NCI-H187 treated with DMSO at 0.1 percent for 48 hours (cell line): Measurements from ENCODE around the gene KCTD15.
"Not testable (repeated sequence)": the region's sequence is repeated elsewhere in the genome, so short reads cannot be mapped to it uniquely, and the experiment has no call there.

Experiments
- DNase-seq: peaks from one replicate; lab custom pipeline; 2025; lab: John Stamatoyannopoulos, UW

KCTD15 gene

GRCh38 chr19:33814181-33815165, 17.8 kb downstream of the KCTD15 start:
- DNase-seq = no peak

GRCh38 chr19:33815380-33816340, 19.0 kb downstream of the KCTD15 start:
- DNase-seq = no peak

- no peak for DNase-seq
These were observed 21.7 kb downstream of the KCTD15 start for GRCh38 chr19:33818411-33818810.

GRCh38 chr19:33819078-33819477, 22.4 kb downstream of the KCTD15 start:
- DNase-seq = not testable (repeated sequence)

GRCh38 chr19:33819506-33819879, 22.8 kb downstream of the KCTD15 start:
- DNase-seq = no peak

- no peak for DNase-seq
These were observed 23.5 kb downstream of the KCTD15 start for GRCh38 chr19:33819880-33820781.

DNA sequence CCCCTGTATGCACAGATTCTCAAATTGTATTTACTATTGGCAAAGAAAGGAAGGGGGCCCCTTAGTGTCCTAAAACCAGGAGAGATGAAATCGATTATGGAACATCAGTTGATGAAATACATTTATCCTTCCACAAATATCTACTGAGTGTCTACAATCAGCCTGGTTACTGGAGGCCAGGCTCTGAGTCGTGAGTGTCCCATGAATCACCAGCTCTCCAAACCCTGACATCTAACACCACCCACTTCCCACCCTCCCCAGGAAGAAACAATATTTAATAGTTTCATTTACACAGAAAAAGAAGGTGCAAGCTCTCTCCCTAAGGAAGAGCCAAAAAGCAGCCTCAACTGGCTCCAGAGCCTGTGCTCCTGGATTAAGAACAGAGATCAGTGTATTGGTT, 25.2 kb downstream of the KCTD15 start:
- DNase-seq = no peak

DNA sequence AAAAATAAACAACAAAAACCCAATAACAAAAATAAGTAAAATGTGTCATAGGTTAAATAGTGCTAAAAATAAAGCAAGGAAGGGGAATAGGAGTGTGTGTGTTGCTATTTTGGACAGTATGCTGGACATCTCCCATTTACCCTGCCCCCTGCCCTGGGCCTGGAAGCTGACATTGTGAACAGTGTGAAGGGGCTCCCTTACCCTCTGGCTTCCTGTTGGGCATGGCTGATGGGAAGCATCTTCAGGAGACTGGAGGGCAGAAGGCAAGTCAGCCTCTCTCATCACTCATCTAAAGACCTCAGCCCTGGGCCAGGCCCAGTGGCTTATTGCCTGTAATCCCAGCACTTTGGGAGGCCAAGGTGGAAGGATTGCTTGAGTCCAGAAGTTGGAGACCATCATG, 26.7 kb downstream of the KCTD15 start:
- no peak for DNase-seq

- no peak for DNase-seq
These were observed 28.9 kb downstream of the KCTD15 start for GRCh38 chr19:33825556-33825955.

DNA sequence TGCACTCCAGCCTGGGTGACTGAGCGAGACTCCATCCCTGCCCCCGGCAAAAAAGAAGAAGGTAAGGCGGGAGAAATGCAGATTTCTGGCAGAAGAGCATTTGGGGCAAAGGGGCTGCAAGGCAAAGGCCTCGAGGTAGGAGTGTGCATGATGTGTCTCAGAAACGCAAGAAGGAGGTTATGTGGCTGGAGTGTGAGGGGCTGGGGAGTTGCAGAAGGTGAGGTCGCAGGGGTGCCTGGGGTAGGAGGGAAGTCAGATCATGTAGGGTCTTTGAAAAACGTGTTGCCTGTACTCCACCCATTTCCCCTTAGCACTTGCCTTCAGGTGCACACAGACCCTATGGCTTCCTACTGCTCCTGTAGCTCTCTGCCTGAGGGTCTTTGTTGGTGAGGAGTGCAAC, 29.9 kb downstream of the KCTD15 start:
- DNase-seq = no peak

DNA sequence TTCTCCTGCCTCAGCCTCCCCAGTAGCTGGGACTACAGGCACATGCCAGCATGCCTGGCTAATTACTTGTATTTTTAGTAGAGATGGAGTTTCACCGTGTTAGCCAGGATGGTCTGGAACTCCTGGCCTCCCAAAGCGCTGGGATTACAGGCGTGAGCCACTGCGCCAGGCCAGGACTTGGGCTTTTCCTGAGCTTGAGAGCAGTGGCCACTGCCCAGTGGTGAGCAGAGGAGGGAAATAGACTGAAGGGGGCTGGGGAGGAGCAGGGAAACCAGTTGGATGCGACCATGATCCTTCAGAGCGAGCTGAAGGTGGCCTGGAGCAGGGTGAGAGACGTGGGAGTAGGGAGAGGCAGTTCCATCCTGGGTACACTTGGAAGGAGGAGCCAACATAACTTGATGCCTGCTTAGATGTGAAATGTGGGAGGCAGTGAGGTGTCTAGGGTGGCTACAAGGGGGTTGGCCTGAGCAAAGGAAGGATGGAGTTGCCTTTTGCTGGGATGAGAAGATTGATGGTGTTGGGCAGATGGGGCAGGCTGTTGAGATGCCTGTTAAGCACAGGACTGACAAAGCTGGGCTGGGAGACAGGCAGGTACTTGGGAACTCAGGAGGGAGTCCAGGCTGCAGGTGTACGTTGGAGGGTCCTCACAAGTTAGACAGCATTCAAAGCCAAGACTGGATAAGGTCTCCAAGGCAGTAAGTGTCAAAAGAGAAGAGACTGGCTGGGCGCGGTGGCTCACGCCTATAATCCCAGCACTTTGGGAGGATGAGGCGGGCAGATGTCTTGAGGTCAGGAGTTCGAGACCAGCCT, 31.8 kb downstream of the KCTD15 start:
- DNase-seq = no peak

DNA sequence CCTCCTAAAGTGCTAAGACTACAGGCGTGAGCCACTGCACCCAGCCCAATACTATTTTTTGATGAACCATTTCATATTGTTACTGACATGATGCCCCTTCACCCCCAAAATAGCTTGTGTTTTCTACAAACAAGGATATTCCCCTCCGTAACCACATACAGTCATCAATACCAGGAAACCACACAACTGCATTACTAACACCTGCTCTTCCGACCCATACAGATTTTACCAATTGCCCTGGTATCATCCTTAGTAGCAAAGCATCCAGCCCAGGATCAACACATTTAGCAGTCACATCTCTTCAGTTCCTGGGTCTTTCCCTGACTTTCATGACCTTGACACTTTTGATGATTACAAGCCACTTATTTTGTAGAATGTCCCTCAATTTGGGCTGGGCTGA, 33.6 kb downstream of the KCTD15 start:
- DNase-seq = no peak

GRCh38 chr19:33831825-33832224, 35.2 kb downstream of the KCTD15 start:
- DNase-seq = no peak

- DNase-seq = no peak
These were observed 36.0 kb downstream of the KCTD15 start for GRCh38 chr19:33832633-33833032.

- DNase-seq = no peak
These were observed 43.7 kb downstream of the KCTD15 start for GRCh38 chr19:33840382-33840781.

GRCh38 chr19:33840783-33841182, 44.1 kb downstream of the KCTD15 start:
- no peak for DNase-seq

DNA sequence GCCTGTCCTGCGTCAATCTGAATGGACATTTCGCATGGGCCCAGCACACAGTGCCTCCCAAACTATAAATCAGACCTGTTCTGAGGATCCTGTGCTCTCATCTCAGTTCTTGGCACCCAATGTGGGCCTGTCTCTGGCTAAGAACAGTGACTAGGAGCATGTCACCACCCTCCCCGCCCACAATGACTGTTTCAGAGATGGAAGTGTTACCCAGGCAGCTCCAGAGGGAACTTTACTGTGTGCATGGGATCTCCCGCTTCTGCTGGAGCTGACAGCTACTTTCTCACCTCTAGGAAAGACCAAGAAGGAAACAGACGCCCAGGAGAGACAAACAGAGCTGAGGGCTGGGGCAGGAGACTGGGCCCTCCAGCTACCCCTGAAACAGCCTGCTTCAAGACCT, 45.0 kb downstream of the KCTD15 start:
- no peak for DNase-seq

- no peak for DNase-seq
These were observed 47.8 kb downstream of the KCTD15 start for GRCh38 chr19:33844478-33844877.

- DNase-seq = no peak
These were observed 48.8 kb downstream of the KCTD15 start for GRCh38 chr19:33845498-33845897.

DNA sequence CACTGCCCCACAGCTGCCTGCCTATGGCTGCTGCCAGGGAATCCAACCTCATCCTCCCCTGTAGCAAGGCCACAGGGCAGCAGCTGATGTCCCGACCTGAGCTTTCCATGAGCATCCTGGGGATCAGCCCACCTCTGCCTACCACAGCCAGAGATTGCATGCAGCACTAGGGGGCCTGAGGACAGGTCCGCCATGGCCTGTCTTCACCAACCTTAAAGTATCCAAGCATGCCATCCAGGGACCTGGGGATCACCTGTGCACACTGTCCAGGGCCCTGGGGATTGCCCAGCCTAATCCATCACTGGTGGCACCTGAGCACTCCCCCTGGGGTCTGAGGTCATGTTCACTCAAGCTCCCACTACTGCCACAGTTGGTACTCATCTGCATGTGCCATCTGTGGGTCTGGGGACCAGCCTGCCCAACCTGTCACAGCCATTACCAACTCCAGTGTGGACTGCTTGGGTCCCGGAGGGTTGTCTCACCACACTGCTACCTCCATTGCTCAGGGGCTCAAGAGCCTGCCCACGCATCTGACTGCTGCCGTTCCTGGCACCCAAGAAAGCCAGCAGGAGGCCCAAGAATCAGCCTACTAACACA, 53.0 kb downstream of the KCTD15 start:
- DNase-seq = no peak
